HG03097 (cell line): ENCODE data around the gene CHST12.
"Not testable (repeated sequence)": the region's sequence is repeated elsewhere in the genome, so short reads cannot be mapped to it uniquely, and the experiment has no call there.

Experiments used
- ATAC-seq: cut with Tn5 transposase; IDR thresholded peaks from one replicate; pipeline ENCODE4 v1.9.1; 2021; ENCODE audit not compliant: unreplicated experiment, low FRiP score

The CHST12 gene

GRCh38 chr7:2402687-2403013 lies 761 bp upstream of the CHST12 start:
- ATAC-seq = no peak

DNA sequence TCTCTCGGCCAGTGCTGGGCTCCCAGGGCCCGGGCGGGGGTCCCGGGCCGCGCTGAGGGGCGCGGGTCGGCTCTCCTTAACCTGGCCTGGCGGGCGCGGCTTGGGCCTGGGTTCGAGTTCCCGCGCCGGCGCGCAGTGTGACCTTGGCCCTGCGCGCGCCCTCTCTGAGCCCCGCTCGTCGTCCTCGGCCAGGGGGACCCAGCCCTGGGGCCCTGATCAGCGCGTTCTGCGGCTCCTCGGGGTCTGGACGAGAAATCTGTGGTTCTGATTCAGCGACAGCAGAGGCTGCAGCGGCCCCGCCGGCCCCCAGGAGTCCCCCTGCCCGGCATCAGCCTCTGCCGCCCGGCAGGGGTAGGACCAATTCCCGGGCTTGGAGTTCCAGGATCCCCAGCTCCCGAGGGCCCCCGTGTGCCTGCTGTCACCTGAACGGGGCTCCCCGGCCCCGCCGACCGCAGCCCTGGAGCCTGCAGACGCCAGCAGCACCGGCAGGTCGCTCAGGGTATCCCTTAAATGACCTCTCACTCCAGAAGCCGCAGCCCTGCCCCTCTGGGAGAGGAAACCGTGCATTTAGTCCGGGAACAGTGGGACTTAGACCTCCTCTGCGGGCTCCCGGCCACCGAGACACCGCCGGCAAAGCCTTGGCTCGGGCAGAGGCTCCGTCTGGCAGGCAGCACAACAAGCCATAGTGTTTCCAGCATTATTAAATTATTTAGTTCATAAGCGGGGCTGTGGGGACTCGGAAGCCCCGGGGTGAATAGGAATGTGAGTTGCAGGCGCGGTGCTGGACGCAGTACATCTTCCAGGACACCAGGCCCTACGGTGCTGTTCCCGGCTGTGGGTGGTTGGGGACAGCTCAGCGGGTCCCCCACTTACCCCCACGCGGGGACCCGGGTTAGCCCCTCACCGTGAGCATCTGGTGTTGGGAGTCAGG lies 572 bp downstream of the CHST12 start:
- ATAC-seq = peak; percentile 3

DNA sequence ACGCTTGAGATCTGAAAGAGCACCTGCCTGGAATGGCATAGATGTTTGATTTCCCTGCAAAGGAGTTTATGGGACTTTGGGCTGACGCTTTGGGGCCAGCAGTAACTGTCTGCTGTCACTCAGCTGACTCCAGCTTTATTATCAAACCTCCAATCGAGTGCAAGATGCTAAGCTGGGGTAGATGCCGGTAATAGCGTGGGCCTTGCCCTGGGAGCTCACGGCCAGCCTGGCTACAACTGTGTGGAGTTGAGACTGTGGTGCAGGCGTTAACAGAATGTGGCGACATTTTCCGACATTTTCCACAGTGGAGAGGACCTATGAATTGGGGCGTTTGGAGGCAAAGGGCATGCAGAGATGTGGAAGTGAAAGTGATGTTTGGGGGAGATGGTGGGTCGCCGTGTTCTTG lies 1.3 kb downstream of the CHST12 start:
- ATAC-seq = no peak

- no peak for ATAC-seq
Observed at GRCh38 chr7:2405201-2405600, 1.8 kb downstream of the CHST12 start.

DNA sequence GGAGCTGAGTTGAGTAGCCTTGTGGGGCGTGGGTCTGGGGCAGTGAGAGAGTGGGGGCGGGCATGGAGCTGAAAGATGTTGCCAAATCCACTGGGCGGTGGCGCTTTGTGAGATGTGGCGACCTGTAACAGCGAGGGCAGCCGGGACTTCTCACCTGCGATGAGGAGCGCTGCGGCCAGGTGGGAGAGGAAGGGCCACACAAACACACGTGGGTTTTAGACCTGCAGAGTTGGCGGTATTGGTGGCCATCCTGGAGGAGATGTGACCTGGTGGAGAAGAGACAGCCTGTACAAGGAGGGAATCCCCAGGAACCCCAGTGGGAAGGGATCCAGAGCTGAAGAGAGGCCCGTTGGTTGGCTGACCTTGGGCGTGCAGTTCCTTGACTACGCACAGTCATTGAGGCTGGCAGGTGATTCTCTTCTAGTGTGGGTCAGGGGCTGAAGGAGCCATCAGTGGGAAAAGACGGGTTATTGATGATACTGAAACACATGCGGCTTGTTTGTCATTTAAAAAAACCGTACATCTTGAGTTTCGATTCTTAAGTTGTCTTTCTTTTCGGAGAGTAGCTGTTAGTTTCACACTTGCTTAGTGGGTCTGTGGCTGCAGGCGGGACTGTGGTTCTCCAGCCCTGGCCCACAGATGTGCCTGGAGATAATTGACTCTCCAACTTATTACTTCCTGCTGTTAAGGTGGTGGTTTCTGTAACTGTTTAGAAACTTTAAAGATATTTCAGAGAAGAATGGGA lies 2.4 kb downstream of the CHST12 start:
- peak; percentile 31 for ATAC-seq

DNA sequence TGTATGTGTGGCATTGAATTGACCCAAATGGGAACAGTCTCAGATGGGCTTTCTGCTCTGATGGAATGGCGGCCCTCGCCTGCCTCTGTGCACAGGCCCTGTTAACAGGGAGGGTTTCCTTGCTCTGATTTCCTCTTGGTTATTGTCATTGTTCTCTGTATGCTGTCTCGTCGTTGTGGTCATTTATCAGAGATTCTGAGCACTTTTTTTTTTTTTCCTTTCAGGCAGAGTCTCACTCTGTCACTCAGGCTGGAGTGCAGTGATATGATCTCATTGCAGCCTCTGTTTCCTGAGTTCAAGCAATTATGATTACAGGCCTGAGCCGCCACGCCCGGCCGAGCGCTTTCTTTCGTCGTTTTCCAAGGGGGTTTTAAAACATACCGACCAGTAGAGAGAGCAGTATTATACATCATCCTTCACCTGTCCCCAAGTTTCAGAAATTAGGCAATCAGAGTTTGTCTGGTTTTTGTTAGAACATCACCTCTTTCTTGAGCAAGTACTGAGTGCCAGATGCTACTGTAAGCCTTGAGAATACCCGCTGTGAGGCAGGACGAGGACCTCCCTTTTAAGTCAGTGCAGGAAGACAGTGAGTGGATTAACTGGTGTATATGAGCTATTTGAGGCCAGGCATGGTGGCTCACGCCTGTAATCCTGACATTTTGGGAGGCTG lies 6.5 kb downstream of the CHST12 start:
- ATAC-seq = no peak

GRCh38 chr7:2411049-2411448 lies 7.6 kb downstream of the CHST12 start:
- no peak for ATAC-seq

- ATAC-seq = no peak
Observed at GRCh38 chr7:2411815-2412586, 8.6 kb downstream of the CHST12 start.

- ATAC-seq = no peak
Observed at GRCh38 chr7:2412587-2413201, 9.3 kb downstream of the CHST12 start.

GRCh38 chr7:2416063-2416462 lies 12.7 kb downstream of the CHST12 start:
- ATAC-seq = no peak

GRCh38 chr7:2416650-2417049 lies 13.2 kb downstream of the CHST12 start:
- no peak for ATAC-seq

DNA sequence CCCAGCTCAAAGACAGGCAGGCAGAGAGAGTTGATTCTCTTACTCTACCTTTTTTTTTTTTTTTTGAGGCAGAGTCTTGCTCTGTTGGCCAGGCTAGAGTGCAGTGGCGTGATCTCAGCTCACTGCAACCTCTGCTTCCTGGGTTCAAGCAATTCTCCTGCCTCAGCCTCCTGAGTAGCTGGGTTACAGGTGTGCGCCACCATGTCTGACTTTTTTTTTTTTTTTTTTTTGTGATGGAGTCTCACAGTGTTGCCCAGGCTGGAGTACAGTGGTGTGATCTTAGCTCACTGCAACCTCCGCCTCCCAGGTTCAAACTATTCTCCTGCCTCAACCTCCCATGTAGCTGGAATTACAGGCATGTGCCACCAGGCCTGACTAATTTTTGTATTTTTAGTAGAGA lies 13.8 kb downstream of the CHST12 start:
- not testable (repeated sequence) for ATAC-seq

- ATAC-seq = no peak
Observed at GRCh38 chr7:2417981-2418481, 14.6 kb downstream of the CHST12 start.

- no peak for ATAC-seq
Observed at GRCh38 chr7:2420216-2420933, 17.0 kb downstream of the CHST12 start.

- ATAC-seq = no peak
Observed at GRCh38 chr7:2421943-2422310, 18.5 kb downstream of the CHST12 start.

GRCh38 chr7:2425749-2426148 lies 22.3 kb downstream of the CHST12 start:
- ATAC-seq = no peak

GRCh38 chr7:2431260-2431867 lies 28.0 kb downstream of the CHST12 start:
- ATAC-seq = no peak

DNA sequence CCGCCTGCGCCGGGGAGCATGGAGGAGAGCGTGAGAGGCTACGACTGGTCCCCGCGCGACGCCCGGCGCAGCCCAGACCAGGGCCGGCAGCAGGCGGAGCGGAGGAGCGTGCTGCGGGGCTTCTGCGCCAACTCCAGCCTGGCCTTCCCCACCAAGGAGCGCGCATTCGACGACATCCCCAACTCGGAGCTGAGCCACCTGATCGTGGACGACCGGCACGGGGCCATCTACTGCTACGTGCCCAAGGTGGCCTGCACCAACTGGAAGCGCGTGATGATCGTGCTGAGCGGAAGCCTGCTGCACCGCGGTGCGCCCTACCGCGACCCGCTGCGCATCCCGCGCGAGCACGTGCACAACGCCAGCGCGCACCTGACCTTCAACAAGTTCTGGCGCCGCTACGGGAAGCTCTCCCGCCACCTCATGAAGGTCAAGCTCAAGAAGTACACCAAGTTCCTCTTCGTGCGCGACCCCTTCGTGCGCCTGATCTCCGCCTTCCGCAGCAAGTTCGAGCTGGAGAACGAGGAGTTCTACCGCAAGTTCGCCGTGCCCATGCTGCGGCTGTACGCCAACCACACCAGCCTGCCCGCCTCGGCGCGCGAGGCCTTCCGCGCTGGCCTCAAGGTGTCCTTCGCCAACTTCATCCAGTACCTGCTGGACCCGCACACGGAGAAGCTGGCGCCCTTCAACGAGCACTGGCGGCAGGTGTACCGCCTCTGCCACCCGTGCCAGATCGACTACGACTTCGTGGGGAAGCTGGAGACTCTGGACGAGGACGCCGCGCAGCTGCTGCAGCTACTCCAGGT lies 29.7 kb downstream of the CHST12 start:
- ATAC-seq = no peak
